Caco-2 (cell line): ENCODE measurements around the gene GPR171. TPM values are rescaled to one million over a fixed set of nuclear protein-coding genes. Genes with fewer than 3 reads are reported as not detected.

Experiments used
- BruUV-seq: library from RNA; stranded (reverse); fragments of 400-500 nt; replicated peaks from 2 replicates; lab custom pipeline; 2021; lab: Mats Ljungman, UMichigan
- CTCF ChIA-PET: fragments of 300-600 bp; sonication (Branson Sonifier 250); formaldehyde crosslinking; loops from one replicate; lab custom pipeline; 2022; ENCODE audit warnings: antibody characterized with exemption; lab: Charles Lee
- POLR2A ChIA-PET: fragments of 300-600 bp; sonication (Branson Sonifier 250); formaldehyde crosslinking; loops from one replicate; lab custom pipeline; 2022; ENCODE audit warnings: antibody characterized with exemption; lab: Charles Lee
- DNase-seq, 2 experiments: peaks; one replicate each; pipeline versions ENCODE4 v3.0.0 to v3.0.0-alpha.2; 2020 to 2022
- H3K27me3 ChIP-seq: replicated peaks from 2 replicates; pipeline ENCODE4 v1.6.0; 2011; ENCODE audit warnings: low read length; ENCODE audit not compliant: control insufficient read depth, insufficient read depth
- H3K36me3 ChIP-seq: 2 replicates; pipeline ENCODE4 v1.5.1; 2011; ENCODE audit warnings: low read length; ENCODE audit not compliant: control insufficient read depth, insufficient read depth
- H3K4me1 ChIP-seq: fragments of 250-450 bp; sonication (Bioruptor Pico); 2 replicates; pipeline ENCODE4 v1.5.1; 2020; ENCODE audit warnings: mild to moderate bottlenecking
- H3K4me3 ChIP-seq: 2 replicates; pipeline ENCODE4 v1.5.1; 2011; ENCODE audit warnings: low read depth, mild to moderate bottlenecking, control low read depth, low read length
- H3K9me3 ChIP-seq: fragments of 250-450 bp; sonication (Bioruptor Pico); 2 replicates; pipeline ENCODE4 v1.5.1; 2020; ENCODE audit warnings: mild to moderate bottlenecking, moderate library complexity
- H3K27ac Mint-ChIP-seq: one replicate; pipeline ENCODE4 v1.8.0; 2022; ENCODE audit warnings: mixed read lengths; ENCODE audit not compliant: unreplicated experiment
- H3K27me3 Mint-ChIP-seq: one replicate; pipeline ENCODE4 v1.8.0; 2022; ENCODE audit warnings: mixed read lengths; ENCODE audit not compliant: insufficient read depth, unreplicated experiment
- H3K36me3 Mint-ChIP-seq: one replicate; pipeline ENCODE4 v1.8.0; 2022; ENCODE audit warnings: mild to moderate bottlenecking, mixed read lengths; ENCODE audit not compliant: insufficient read depth, unreplicated experiment
- H3K4me1 Mint-ChIP-seq: one replicate; pipeline ENCODE4 v1.8.0; 2022; ENCODE audit warnings: low read depth, mixed read lengths; ENCODE audit not compliant: unreplicated experiment
- H3K4me3 Mint-ChIP-seq: one replicate; pipeline ENCODE4 v1.8.0; 2022; ENCODE audit warnings: mild to moderate bottlenecking, moderate library complexity, mixed read lengths; ENCODE audit not compliant: unreplicated experiment
- H3K9me3 Mint-ChIP-seq: one replicate; pipeline ENCODE4 v1.8.0; 2022; ENCODE audit warnings: mixed read lengths; ENCODE audit not compliant: unreplicated experiment
- intact Hi-C: fragments of 100-400 bp; cut with micrococcal nuclease; formaldehyde crosslinking; loops from one replicate; pipeline ENCODE4 v1.10.0; 2022; ENCODE audit not compliant: unreplicated experiment
- total RNA-seq: library from RNA; stranded (reverse); gene quantifications from 2 replicates; pipeline ENCODE4 v1.2.3, GENCODE V29; 2022
- TF ChIP-seq, protein P1 (sequence below), 2 experiments: fragments of 200-600 bp in 1 of 2; IDR thresholded peaks; 1 replicate in 1 of 2; 2 replicates in 1 of 2; pipeline versions ENCODE4 v1.5.1 to v1.8.0; 2011 to 2022; ENCODE audit warnings: antibody characterized with exemption in 1 of 2, control low read depth in 1 of 2, inconsistent platforms in 1 of 2, low read depth in 1 of 2, low read length in 1 of 2, mild to moderate bottlenecking in 1 of 2, moderate library complexity in 1 of 2; ENCODE audit not compliant: insufficient read depth in 1 of 2, severe bottlenecking in 1 of 2, unreplicated experiment in 1 of 2

Gene GPR171
- total RNA-seq, 1 experiment from 2014 or later, result not detected

DNA sequence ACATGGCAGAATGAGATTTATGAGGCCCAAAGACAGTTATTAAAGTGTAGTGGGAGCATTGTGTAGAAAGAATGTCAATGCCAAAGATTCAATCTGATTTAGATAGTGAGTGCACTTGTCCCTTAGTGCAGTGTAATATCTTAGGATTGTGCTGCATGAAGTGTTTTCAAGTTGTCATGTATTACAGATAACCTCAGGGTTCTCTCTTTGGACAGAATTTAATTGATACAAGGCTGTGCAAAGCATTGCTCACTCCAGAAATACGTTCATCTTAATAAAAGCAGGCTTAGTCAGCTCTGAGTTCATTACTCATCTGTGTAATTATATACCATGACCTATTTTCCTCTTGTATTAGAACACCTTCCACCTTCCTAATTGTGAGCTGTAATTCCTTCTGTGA is 16.0 kb upstream of the GPR171 start:
- peaks cover 7% of the 10 kb centered on the region for H3K4me1 Mint-ChIP-seq
- no peaks in the 10 kb centered on the region for H3K27me3 Mint-ChIP-seq
- no peak overlapping the region for H3K4me3 ChIP-seq
- TF ChIP-seq, protein P1, sequence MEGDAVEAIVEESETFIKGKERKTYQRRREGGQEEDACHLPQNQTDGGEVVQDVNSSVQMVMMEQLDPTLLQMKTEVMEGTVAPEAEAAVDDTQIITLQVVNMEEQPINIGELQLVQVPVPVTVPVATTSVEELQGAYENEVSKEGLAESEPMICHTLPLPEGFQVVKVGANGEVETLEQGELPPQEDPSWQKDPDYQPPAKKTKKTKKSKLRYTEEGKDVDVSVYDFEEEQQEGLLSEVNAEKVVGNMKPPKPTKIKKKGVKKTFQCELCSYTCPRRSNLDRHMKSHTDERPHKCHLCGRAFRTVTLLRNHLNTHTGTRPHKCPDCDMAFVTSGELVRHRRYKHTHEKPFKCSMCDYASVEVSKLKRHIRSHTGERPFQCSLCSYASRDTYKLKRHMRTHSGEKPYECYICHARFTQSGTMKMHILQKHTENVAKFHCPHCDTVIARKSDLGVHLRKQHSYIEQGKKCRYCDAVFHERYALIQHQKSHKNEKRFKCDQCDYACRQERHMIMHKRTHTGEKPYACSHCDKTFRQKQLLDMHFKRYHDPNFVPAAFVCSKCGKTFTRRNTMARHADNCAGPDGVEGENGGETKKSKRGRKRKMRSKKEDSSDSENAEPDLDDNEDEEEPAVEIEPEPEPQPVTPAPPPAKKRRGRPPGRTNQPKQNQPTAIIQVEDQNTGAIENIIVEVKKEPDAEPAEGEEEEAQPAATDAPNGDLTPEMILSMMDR (IDR thresholded peaks at IDR 0.05; ENCODE audit: insufficient read depth in 1 of 2, low read depth in 1 of 2, low read length in 1 of 2, severe bottlenecking in 1 of 2, unreplicated experiment in 1 of 2), result no peak
- ChIA-PET POLR2A (no interaction called here), CTCF (no interaction called here)
- no peaks in the 10 kb centered on the region for H3K4me1 ChIP-seq
- peaks cover 23% of the 10 kb centered on the region for H3K36me3 Mint-ChIP-seq
- no peaks in the 10 kb centered on the region for H3K27me3 ChIP-seq
- no peak overlapping the region for H3K27ac Mint-ChIP-seq
- 0 out of 2 replicates have a peak, but pooled peaks cover 9% of the 10 kb centered on the region for H3K9me3 ChIP-seq
- intact Hi-C loops, result no loop called here
- no peak overlapping the region for H3K4me3 Mint-ChIP-seq
- DNase-seq, result no peak
- BruUV-seq, result no TSS peak
- no peaks in the 10 kb centered on the region for H3K36me3 ChIP-seq
- H3K9me3 Mint-ChIP-seq, result peaks cover 25% of the 10 kb centered on the region

DNA sequence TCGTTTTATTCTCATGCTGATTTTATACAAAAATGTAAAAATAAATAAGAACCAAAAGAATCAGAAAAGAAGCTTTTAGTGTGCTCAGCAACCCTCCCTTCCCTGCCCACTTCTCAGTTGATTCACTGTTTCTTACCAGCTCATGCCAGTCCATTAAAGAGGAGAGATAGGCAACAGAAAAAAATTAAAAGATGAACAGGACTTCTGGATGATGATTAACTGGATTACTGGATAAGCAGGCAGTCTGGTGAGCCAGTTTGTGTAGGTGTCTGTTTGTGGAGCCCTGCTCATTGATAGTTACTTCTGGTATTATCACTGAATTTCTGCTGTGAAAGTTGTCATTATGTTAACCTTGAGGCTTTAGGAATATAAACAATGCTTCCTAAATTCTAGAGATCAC is 15.1 kb upstream of the GPR171 start:
- Mint-ChIP-seq H3K36me3 (peaks cover 23% of the 10 kb centered on the region), H3K27me3 (no peaks in the 10 kb centered on the region), H3K4me3 (no peak overlapping the region), H3K9me3 (peaks cover 25% of the 10 kb centered on the region), H3K4me1 (peaks cover 7% of the 10 kb centered on the region), H3K27ac (no peak overlapping the region)
- H3K9me3 ChIP-seq, result 0 out of 2 replicates have a peak, but pooled peaks cover 9% of the 10 kb centered on the region
- ChIA-PET CTCF (no interaction called here), POLR2A (no interaction called here)
- H3K4me3 ChIP-seq, result no peak overlapping the region
- DNase-seq, result no peak
- no peaks in the 10 kb centered on the region for H3K36me3 ChIP-seq
- intact Hi-C loops, result no loop called here
- no peaks in the 10 kb centered on the region for H3K27me3 ChIP-seq
- TF ChIP-seq, protein P1 (IDR thresholded peaks at IDR 0.05; ENCODE audit: insufficient read depth in 1 of 2, low read depth in 1 of 2, low read length in 1 of 2, severe bottlenecking in 1 of 2, unreplicated experiment in 1 of 2), result no peak
- no peaks in the 10 kb centered on the region for H3K4me1 ChIP-seq
- BruUV-seq, result no TSS peak

DNA sequence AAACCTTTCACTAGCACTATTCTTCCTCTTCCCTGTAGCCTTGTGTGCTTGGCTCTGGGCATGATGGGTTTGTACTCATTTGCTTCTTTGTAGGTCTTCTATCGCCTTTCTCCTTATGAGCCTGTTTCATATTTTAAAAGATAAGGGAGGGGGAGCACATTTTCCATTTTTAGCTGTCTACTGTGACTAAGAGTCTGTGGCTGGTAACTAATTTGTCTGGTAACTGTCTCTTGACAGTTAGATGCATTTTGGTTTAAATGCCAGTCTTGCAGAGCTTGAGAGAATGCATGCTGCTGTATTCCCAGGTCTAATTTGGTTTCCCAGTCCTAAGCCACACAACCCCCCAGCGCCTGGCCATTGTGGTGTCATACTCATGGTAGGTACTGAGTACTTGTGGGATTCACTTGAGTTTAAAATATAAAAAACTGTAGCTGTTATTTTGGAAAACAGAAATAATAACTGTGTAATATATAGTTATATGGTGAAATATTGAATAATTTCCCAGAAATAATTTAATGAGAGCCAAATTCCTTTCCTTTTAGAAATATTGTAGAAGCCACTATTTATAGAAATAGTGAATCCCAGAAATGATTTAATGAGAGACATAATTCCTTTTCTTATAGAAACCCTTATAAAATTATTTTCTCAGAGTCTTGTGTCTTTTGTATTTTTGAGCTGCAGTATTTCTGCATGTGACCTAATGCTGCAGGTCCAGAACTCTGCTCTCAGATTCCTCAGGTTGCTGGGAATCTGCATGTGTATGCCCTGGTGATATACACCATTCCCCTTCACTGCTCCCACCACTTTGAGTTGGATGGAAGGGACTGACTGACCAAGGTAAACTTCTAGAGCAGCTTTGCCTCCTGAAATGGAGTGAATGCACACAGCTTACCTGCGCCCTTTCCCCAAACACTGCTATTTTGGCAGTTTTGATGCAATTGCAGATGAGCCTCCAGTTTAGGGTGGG is 13.9 kb upstream of the GPR171 start:
- TF ChIP-seq, protein P1 (IDR thresholded peaks at IDR 0.05; ENCODE audit: insufficient read depth in 1 of 2, low read depth in 1 of 2, low read length in 1 of 2, severe bottlenecking in 1 of 2, unreplicated experiment in 1 of 2), result no peak
- ChIA-PET CTCF (no interaction called here), POLR2A (no interaction called here)
- Mint-ChIP-seq H3K36me3 (peaks cover 16% of the 10 kb centered on the region), H3K27ac (no peak overlapping the region), H3K4me1 (peaks cover 7% of the 10 kb centered on the region), H3K27me3 (no peaks in the 10 kb centered on the region), H3K9me3 (peaks cover 15% of the 10 kb centered on the region), H3K4me3 (no peak overlapping the region)
- intact Hi-C loops, result no loop called here
- Histone ChIP-seq H3K4me1 (no peaks in the 10 kb centered on the region), H3K4me3 (no peak overlapping the region), H3K9me3 (0 out of 2 replicates have a peak, but pooled peaks cover 7% of the 10 kb centered on the region), H3K27me3 (no peaks in the 10 kb centered on the region), H3K36me3 (no peaks in the 10 kb centered on the region)
- no TSS peak for BruUV-seq
- DNase-seq, result no peak
